VCaP (cell line): ENCODE measurements around the gene PCNT.

Source experiments
- H3K27ac ChIP-seq: fragments of 450-650 bp; 2 replicates; pipeline ENCODE4 v1.5.1; 2017
- TF ChIP-seq, protein P1 (sequence below): fragments of 450-650 bp; conservative IDR thresholded peaks from 2 replicates; pipeline ENCODE4 v1.5.1; 2017; ENCODE audit warnings: mild to moderate bottlenecking, moderate library complexity

The PCNT gene

GRCh38 chr21:46435786-46436227 lies 111.9 kb downstream of the PCNT start:
- TF ChIP-seq, protein P1, sequence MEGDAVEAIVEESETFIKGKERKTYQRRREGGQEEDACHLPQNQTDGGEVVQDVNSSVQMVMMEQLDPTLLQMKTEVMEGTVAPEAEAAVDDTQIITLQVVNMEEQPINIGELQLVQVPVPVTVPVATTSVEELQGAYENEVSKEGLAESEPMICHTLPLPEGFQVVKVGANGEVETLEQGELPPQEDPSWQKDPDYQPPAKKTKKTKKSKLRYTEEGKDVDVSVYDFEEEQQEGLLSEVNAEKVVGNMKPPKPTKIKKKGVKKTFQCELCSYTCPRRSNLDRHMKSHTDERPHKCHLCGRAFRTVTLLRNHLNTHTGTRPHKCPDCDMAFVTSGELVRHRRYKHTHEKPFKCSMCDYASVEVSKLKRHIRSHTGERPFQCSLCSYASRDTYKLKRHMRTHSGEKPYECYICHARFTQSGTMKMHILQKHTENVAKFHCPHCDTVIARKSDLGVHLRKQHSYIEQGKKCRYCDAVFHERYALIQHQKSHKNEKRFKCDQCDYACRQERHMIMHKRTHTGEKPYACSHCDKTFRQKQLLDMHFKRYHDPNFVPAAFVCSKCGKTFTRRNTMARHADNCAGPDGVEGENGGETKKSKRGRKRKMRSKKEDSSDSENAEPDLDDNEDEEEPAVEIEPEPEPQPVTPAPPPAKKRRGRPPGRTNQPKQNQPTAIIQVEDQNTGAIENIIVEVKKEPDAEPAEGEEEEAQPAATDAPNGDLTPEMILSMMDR, result no peak
- H3K27ac ChIP-seq, result no peak overlapping the region

DNA sequence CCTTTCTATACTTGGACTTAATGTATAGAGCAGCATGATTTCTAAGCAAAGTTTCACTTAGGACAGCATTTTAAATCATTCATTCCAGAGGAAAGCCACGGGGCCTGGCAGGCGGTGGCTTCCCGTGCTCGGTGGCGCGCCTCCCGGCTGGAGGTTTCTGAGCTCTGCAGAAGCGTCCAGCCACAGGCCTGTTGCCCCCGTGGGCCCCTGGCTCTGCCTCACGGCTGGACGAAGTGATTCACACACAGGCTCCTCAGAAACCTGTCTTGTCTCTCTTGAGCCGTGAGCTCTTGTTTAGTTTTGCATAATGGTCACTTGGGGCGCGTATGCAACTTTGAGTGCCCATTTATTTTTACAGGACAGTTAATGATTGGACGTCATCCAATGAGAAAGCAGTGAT lies 112.7 kb downstream of the PCNT start:
- TF ChIP-seq, protein P1, result no peak

GRCh38 chr21:46437096-46437498 lies 113.1 kb downstream of the PCNT start:
- TF ChIP-seq, protein P1, result no peak
- H3K27ac ChIP-seq, result no peak overlapping the region

More for the DNA sequence above, 112.7 kb downstream of the PCNT start:
- H3K27ac ChIP-seq, result no peak overlapping the region

GRCh38 chr21:46437511-46437910 lies 113.6 kb downstream of the PCNT start:
- H3K27ac ChIP-seq, result no peak overlapping the region
- TF ChIP-seq, protein P1, result no peak

- TF ChIP-seq, protein P1, result no peak
- no peak overlapping the region for H3K27ac ChIP-seq
Measured at GRCh38 chr21:46438241-46438640, 114.3 kb downstream of the PCNT start.

DNA sequence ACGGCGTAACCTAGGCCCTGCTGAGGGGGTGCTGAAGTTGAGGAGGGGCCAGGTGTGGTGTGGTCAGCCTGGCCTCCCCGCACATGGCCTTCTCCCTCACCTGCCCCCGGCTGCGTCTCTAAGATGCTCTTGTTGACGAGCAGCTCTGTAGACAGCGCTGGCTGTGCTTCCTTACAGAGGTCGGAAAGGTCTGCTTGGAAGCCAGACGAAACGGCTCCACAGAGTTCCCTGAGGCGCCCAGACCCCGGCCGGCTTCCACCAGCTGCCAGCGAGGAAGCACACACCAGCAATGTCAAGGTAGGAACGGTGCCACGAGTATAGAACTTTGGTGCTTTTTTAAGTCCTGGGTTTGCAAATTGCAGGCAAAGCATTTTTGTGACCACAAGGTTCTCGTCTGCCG lies 116.0 kb downstream of the PCNT start:
- no peak overlapping the region for H3K27ac ChIP-seq

GRCh38 chr21:46441331-46441730 lies 117.4 kb downstream of the PCNT start:
- no peak overlapping the region for H3K27ac ChIP-seq
- TF ChIP-seq, protein P1, result no peak

More for the DNA sequence above, 116.0 kb downstream of the PCNT start:
- TF ChIP-seq, protein P1, result no peak
